ENCODE measurements around the gene GCG.

GCG gene

GRCh38 chr2:162184821-162185450 is 32.9 kb upstream of the GCG start:
- Histone ChIP-seq H3K27ac (no peak overlapping the region), H4K20me1 (ENCODE audit: insufficient read depth) (no peaks in the 10 kb centered on the region), H3K36me3 (ENCODE audit: insufficient read depth) (no peaks in the 10 kb centered on the region), H3K79me2 (ENCODE audit: insufficient read depth, low read depth) (no peaks in the 10 kb centered on the region), H3K4me2 (no peak overlapping the region), H2AFZ (ENCODE audit: low read depth) (no peak overlapping the region), H3K9ac (no peak overlapping the region), H3K4me3 (IDR thresholded peaks at IDR 0.05; ENCODE audit: insufficient read depth, low read depth, low read length) (no peak overlapping the region), H3K27me3 (ENCODE audit: insufficient read depth, low read depth) (no peaks in the 10 kb centered on the region), H3K4me1 (ENCODE audit: low read depth, poor library complexity, severe bottlenecking) (peaks cover 7% of the 10 kb centered on the region)
- no peak for TF ChIP-seq CTCF (conservative IDR thresholded peaks at IDR 0.05; ENCODE audit: low read depth, low read length)

- TF ChIP-seq CTCF (conservative IDR thresholded peaks at IDR 0.05; ENCODE audit: low read depth, low read length): no peak
- no peaks in the 10 kb centered on the region for H4K20me1 ChIP-seq (ENCODE audit: insufficient read depth)
- H3K79me2 ChIP-seq (ENCODE audit: insufficient read depth, low read depth): no peaks in the 10 kb centered on the region
- H3K27ac ChIP-seq: no peak overlapping the region
- H3K9ac ChIP-seq: no peak overlapping the region
- H3K4me3 ChIP-seq (IDR thresholded peaks at IDR 0.05; ENCODE audit: insufficient read depth, low read depth, low read length): no peak overlapping the region
- no peaks in the 10 kb centered on the region for H3K36me3 ChIP-seq (ENCODE audit: insufficient read depth)
- no peak overlapping the region for H2AFZ ChIP-seq (ENCODE audit: low read depth)
- H3K4me2 ChIP-seq: no peak overlapping the region
- no peaks in the 10 kb centered on the region for H3K27me3 ChIP-seq (ENCODE audit: insufficient read depth, low read depth)
- H3K4me1 ChIP-seq (ENCODE audit: low read depth, poor library complexity, severe bottlenecking): peaks cover 1% of the 10 kb centered on the region
These were observed 32.3 kb upstream of the GCG start for GRCh38 chr2:162184359-162184758.

GRCh38 chr2:162182395-162182794 is 30.3 kb upstream of the GCG start:
- H2AFZ ChIP-seq (ENCODE audit: low read depth): no peak overlapping the region
- H3K36me3 ChIP-seq (ENCODE audit: insufficient read depth): no peaks in the 10 kb centered on the region
- no peak overlapping the region for H3K4me3 ChIP-seq (IDR thresholded peaks at IDR 0.05; ENCODE audit: insufficient read depth, low read depth, low read length)
- TF ChIP-seq CTCF (conservative IDR thresholded peaks at IDR 0.05; ENCODE audit: low read depth, low read length): no peak
- no peaks in the 10 kb centered on the region for H3K4me1 ChIP-seq (ENCODE audit: low read depth, poor library complexity, severe bottlenecking)
- no peaks in the 10 kb centered on the region for H4K20me1 ChIP-seq (ENCODE audit: insufficient read depth)
- no peak overlapping the region for H3K27ac ChIP-seq
- H3K79me2 ChIP-seq (ENCODE audit: insufficient read depth, low read depth): no peaks in the 10 kb centered on the region
- H3K27me3 ChIP-seq (ENCODE audit: insufficient read depth, low read depth): no peaks in the 10 kb centered on the region
- H3K4me2 ChIP-seq: no peak overlapping the region
- no peak overlapping the region for H3K9ac ChIP-seq

GRCh38 chr2:162177301-162177700 is 25.3 kb upstream of the GCG start:
- Histone ChIP-seq H3K4me3 (IDR thresholded peaks at IDR 0.05; ENCODE audit: insufficient read depth, low read depth, low read length) (no peak overlapping the region), H3K9ac (no peak overlapping the region), H3K27ac (no peak overlapping the region), H3K4me2 (no peak overlapping the region), H3K79me2 (ENCODE audit: insufficient read depth, low read depth) (no peaks in the 10 kb centered on the region), H3K36me3 (ENCODE audit: insufficient read depth) (no peaks in the 10 kb centered on the region), H4K20me1 (ENCODE audit: insufficient read depth) (no peaks in the 10 kb centered on the region), H3K27me3 (ENCODE audit: insufficient read depth, low read depth) (no peaks in the 10 kb centered on the region), H3K4me1 (ENCODE audit: low read depth, poor library complexity, severe bottlenecking) (no peaks in the 10 kb centered on the region), H2AFZ (ENCODE audit: low read depth) (no peak overlapping the region)
- TF ChIP-seq CTCF (conservative IDR thresholded peaks at IDR 0.05; ENCODE audit: low read depth, low read length): no peak

Data from KMS-11 (cell line).